Activated naive CD8-positive, alpha-beta T cell treated with anti-CD3 and anti-CD28 coated beads, Interleukin-2, amount 50 U/mL, for 24 hours (primary cell): Measurements from ENCODE around the gene HIF1A.

Experiments used
- ATAC-seq: fragments of 150-1000 bp; cut with Tn5 transposase; one replicate; pipeline ENCODE4 v1.10.0; 2021
- DNase-seq: peaks from one replicate; pipeline ENCODE4 v3.0.0; 2021
- H3K27ac Mint-ChIP-seq: one replicate; pipeline ENCODE4 v1.8.0; 2021; ENCODE audit warnings: mild to moderate bottlenecking, mixed read lengths
- H3K27me3 Mint-ChIP-seq: one replicate; pipeline ENCODE4 v1.8.0; 2021; ENCODE audit warnings: mixed read lengths
- H3K36me3 Mint-ChIP-seq: one replicate; pipeline ENCODE4 v1.8.0; 2021; ENCODE audit warnings: low read depth, mixed read lengths
- H3K4me1 Mint-ChIP-seq: one replicate; pipeline ENCODE4 v1.8.0; 2021; ENCODE audit warnings: mixed read lengths
- H3K4me3 Mint-ChIP-seq: one replicate; pipeline ENCODE4 v1.8.0; 2021; ENCODE audit warnings: mild to moderate bottlenecking, moderate library complexity, mixed read lengths
- H3K9me3 Mint-ChIP-seq: one replicate; pipeline ENCODE4 v1.8.0; 2021; ENCODE audit warnings: mixed read lengths

The HIF1A gene

DNA sequence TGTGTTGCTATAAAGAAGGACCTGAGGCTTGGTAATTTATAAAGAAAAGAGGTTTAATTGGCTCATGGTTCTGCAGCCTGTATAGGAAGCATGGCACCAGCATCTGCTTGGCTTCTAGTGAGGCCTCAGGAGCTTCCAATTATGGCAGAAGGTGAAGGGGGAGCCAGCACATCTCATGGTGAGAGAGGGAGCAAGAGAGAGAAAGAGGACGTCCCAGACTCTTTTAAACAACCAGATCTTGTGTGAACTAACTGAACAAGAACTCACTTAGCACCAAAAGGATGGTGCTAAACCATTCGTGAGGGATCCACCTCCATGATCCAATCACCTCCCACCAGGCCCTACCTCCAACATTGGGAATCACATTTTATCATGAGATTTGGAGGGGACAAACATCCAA lies 60.8 kb downstream of the HIF1A start:
- Mint-ChIP-seq H3K4me3 (no peak overlapping the region), H3K27me3 (peaks cover 4% of the 10 kb centered on the region), H3K27ac (no peak overlapping the region), H3K36me3 (peaks cover 8% of the 10 kb centered on the region), H3K9me3 (no peaks in the 10 kb centered on the region), H3K4me1 (peaks cover 21% of the 10 kb centered on the region)
- no peak for ATAC-seq
- DNase-seq, result no peak

DNA sequence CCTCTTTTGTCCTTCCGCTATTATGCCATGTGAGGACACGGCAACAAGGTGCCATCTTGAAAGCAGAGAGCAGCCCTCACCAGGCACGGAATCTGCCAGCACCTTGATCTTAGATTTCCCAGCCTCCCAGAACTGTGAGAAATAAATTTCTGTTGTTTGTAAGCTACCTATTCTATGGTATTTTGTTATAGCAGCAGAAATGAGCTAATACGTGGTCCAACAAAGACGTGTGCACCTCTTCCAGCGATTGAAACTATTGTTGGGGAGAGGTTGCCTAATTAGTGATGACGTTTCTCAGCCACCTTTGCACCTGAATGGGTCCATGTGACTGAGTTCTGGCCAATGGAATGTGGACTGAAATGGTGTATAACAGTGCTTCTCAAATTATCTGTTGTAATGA lies 64.6 kb downstream of the HIF1A start:
- H3K27ac Mint-ChIP-seq, result no peak overlapping the region
- no peak overlapping the region for H3K4me3 Mint-ChIP-seq
- no peaks in the 10 kb centered on the region for H3K9me3 Mint-ChIP-seq
- DNase-seq, result no peak
- no peak for ATAC-seq
- H3K27me3 Mint-ChIP-seq, result peaks cover 4% of the 10 kb centered on the region
- peaks cover 10% of the 10 kb centered on the region for H3K36me3 Mint-ChIP-seq
- peaks cover 36% of the 10 kb centered on the region for H3K4me1 Mint-ChIP-seq

DNA sequence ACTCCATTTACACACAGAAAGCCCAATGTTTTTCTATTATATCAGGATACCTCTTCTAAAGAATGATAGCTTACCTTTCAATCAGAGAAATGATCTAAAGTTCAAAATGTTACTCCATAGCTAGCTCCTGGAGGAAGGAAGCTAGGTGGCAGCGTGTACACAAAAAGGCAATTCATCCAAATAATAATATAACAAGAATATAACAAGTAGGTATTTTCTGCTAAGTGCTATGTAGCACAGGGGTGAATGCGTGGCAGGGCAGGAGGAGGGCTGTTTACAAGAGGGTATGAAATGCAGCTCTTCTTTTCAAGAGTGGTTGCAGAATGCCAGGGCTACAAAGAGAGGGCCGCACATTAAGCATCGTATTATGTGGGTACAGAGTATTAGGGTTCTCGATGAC lies 66.2 kb downstream of the HIF1A start:
- no peaks in the 10 kb centered on the region for H3K27me3 Mint-ChIP-seq
- peaks cover 14% of the 10 kb centered on the region for H3K36me3 Mint-ChIP-seq
- no peaks in the 10 kb centered on the region for H3K9me3 Mint-ChIP-seq
- peaks cover 47% of the 10 kb centered on the region for H3K4me1 Mint-ChIP-seq
- H3K4me3 Mint-ChIP-seq, result peak overlapping the region; percentile 98
- no peak for ATAC-seq
- peak overlapping the region; percentile 93 for H3K27ac Mint-ChIP-seq
- DNase-seq, result no peak

DNA sequence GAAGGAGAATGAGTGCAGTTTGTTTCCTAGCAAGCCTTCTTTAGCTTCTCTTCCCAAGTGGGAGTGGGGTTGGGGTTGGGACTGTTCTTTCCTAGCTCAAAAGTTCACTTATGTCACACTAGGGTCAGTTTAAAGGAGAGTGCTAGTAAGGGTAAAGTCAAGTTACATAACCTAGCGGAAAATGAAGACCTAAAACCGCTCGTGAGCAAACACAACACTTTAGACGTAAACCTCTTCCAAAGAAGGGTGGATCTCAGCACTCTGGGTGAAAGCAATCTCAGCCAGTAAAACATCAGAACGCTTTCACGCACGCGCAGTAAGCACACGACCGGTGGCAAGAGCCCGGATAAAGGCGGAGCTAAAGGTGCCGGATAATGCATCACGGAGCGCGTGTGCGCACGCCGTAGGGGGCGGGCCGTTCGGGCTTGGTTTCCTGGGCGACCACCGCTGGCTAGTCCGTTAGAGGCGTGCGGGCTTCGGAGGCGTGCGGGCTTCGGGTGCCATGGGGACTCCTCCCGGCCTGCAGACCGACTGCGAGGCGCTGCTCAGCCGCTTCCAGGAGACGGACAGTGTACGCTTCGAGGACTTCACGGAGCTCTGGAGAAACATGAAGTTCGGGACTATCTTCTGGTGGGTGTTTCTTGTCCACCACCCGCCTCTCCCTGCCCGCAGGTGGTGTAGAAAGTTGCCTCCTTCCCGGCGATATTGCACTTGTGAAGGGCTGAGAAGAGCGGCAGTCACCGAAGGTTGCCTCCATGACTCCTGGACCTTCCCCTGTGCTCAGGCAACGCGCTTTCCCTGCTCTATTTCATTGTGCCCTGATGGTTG lies 66.9 kb downstream of the HIF1A start, which contains the start of gene SNAPC1:
Gene SNAPC1 (plus strand): TSS at position 462 of the 828 bp plus-strand sequence. CDS start 41 bp downstream, at position 503.
- Mint-ChIP-seq H3K27me3 (no peaks in the 10 kb centered on the region), H3K9me3 (no peaks in the 10 kb centered on the region), H3K4me1 (peaks cover 47% of the 10 kb centered on the region), H3K36me3 (peaks cover 14% of the 10 kb centered on the region), H3K4me3 (peak within 1 kb of the TSS; percentile 98), H3K27ac (peak within 1 kb of the TSS; percentile 93)
- DNase-seq, result peak; percentile 98
- ATAC-seq, result peak; percentile 100

DNA sequence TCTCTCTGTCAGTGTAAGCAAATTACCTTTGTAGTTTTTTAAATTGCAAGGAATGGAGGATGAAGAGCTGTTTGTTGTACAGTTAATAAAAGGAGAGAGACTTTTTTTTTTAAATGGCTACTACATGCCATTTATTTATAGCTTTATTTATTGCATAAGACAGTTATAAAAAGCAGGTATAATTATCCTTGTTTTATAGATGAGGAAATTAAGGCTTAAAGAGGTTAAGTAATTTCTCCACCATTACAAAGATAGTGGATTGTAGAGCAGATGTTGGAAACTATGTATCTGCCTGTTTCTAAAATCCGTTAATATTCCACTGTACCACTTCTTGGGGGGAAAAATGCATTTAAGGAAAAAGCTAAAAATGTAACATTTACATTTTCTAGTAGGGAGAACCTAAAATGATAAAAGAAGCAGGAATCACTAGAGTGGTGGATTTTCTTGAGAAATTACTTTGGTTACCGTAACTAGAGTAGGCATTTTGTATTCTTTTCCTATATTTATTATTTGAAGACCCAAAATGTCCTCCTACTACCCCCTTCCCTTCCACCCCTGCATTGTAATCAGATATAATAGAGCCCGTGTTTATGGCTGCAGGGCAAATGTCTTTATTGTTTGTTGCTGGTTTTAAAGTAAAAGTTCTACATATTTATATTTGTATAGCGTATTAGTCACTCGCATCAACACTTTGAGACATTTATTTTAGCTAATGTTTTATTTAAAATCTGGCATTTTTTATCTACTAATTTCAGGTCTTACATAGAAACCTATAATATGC lies 69.2 kb downstream of the HIF1A start:
- no peaks in the 10 kb centered on the region for H3K9me3 Mint-ChIP-seq
- ATAC-seq (no peak), DNase-seq (no peak)
- peaks cover 47% of the 10 kb centered on the region for H3K4me1 Mint-ChIP-seq
- peak overlapping the region; percentile 98 for H3K4me3 Mint-ChIP-seq
- H3K27me3 Mint-ChIP-seq, result no peaks in the 10 kb centered on the region
- H3K36me3 Mint-ChIP-seq, result peaks cover 28% of the 10 kb centered on the region
- H3K27ac Mint-ChIP-seq, result no peak overlapping the region

- DNase-seq (no peak), ATAC-seq (no peak)
- no peak overlapping the region for H3K27ac Mint-ChIP-seq
- H3K27me3 Mint-ChIP-seq, result no peaks in the 10 kb centered on the region
- H3K9me3 Mint-ChIP-seq, result no peaks in the 10 kb centered on the region
- H3K36me3 Mint-ChIP-seq, result peaks cover 35% of the 10 kb centered on the region
- peaks cover 47% of the 10 kb centered on the region for H3K4me1 Mint-ChIP-seq
- H3K4me3 Mint-ChIP-seq, result peak overlapping the region; percentile 98
Observed at GRCh38 chr14:61765225-61765943, 70.1 kb downstream of the HIF1A start.

DNA sequence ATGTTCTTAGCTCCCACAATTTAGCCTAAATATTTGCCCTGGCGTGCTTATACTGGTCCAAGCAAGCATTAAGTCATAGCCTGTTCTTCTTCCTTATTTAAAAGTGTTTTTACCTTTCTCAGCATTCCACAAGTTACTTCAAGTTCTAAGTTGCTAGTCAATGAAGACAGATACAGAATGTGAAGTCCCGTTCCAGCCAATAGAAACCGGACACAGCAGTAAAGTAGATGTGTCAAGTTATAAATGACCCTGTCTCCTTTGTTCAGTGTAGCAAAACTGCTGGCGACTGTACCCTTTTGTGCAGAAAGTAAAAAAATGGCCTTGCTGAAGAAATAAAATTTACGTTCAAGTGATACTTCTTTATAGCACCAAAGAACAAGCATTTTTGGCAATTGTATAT lies 70.8 kb downstream of the HIF1A start:
- no peaks in the 10 kb centered on the region for H3K27me3 Mint-ChIP-seq
- peaks cover 36% of the 10 kb centered on the region for H3K36me3 Mint-ChIP-seq
- H3K4me3 Mint-ChIP-seq, result no peak overlapping the region
- no peak overlapping the region for H3K27ac Mint-ChIP-seq
- H3K4me1 Mint-ChIP-seq, result peaks cover 43% of the 10 kb centered on the region
- no peak for DNase-seq
- H3K9me3 Mint-ChIP-seq, result no peaks in the 10 kb centered on the region
- no peak for ATAC-seq

GRCh38 chr14:61768240-61768639 lies 72.9 kb downstream of the HIF1A start:
- Mint-ChIP-seq H3K4me1 (peaks cover 28% of the 10 kb centered on the region), H3K4me3 (no peak overlapping the region), H3K27me3 (no peaks in the 10 kb centered on the region), H3K36me3 (peaks cover 45% of the 10 kb centered on the region), H3K9me3 (no peaks in the 10 kb centered on the region), H3K27ac (no peak overlapping the region)
- no peak for DNase-seq
- no peak for ATAC-seq

DNA sequence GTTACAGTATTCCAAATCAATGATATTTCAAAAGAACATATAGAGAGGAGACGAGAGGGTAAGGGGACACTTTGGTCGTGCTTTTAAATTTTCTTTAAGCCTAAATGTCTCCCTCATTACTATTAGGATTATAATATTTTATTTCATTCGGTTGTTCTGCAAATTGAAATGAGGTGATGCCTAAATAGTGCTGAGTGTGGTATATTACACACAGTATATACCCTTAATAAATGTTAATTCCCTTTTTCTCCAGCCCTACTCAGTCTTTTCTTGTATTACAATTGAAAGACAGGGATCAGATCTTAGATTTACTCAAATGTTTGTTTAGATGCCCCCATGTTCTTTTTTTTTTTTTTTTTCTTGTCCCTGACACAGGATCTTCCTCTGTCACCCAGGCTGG lies 74.6 kb downstream of the HIF1A start:
- peaks cover 46% of the 10 kb centered on the region for H3K36me3 Mint-ChIP-seq
- DNase-seq (no peak), ATAC-seq (no peak)
- H3K9me3 Mint-ChIP-seq, result no peaks in the 10 kb centered on the region
- H3K27me3 Mint-ChIP-seq, result no peaks in the 10 kb centered on the region
- no peak overlapping the region for H3K4me3 Mint-ChIP-seq
- H3K27ac Mint-ChIP-seq, result no peak overlapping the region
- peaks cover 11% of the 10 kb centered on the region for H3K4me1 Mint-ChIP-seq

DNA sequence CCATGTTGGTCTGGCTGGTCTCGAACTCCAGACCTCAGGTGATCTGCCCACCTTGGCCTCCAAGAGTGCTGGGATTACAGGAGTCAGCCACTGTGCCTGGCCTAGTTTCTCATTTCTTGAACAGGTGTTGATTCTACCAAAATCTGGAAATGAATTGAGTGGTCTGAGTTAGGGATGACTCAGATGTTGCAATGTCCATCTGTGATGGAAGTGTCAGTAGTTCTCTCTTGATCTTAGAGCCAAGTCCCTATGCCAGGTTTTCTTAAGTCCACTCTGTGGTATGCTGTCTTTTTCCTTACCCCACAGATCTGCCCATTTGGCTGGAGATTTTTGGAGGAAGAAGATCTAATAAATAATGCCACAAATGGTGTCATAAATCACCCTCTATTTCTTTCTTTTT lies 79.5 kb downstream of the HIF1A start:
- H3K27ac Mint-ChIP-seq, result no peak overlapping the region
- no peaks in the 10 kb centered on the region for H3K9me3 Mint-ChIP-seq
- no peak overlapping the region for H3K4me3 Mint-ChIP-seq
- no peaks in the 10 kb centered on the region for H3K27me3 Mint-ChIP-seq
- peaks cover 10% of the 10 kb centered on the region for H3K4me1 Mint-ChIP-seq
- H3K36me3 Mint-ChIP-seq, result peaks cover 55% of the 10 kb centered on the region
- ATAC-seq (no peak), DNase-seq (no peak)

DNA sequence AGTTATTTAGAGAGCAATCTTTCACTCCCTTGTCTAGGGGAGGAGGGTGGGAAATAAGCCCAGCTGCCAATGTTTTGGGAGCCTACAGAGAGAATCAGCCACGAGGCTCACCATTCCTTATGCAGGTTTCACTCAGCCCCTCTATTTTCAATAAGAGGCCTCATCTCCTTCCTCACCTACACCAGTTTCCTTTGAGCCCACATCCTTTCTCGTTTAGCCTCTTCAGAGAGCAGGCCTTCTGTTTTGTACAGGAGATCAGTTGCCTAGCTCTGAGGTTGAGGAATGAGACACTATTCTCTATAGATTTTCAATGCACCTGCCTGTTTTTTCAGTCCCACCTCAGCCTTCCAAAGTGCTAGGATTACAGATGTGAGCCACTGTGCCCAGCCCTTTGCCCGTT lies 84.8 kb downstream of the HIF1A start:
- H3K27me3 Mint-ChIP-seq, result no peaks in the 10 kb centered on the region
- ATAC-seq, result peak; percentile 91
- no peaks in the 10 kb centered on the region for H3K9me3 Mint-ChIP-seq
- no peak for DNase-seq
- peak overlapping the region; percentile 83 for H3K27ac Mint-ChIP-seq
- peaks cover 20% of the 10 kb centered on the region for H3K4me1 Mint-ChIP-seq
- peak overlapping the region; percentile 24 for H3K4me3 Mint-ChIP-seq
- peaks cover 63% of the 10 kb centered on the region for H3K36me3 Mint-ChIP-seq

GRCh38 chr14:61797309-61797708 lies 102.0 kb downstream of the HIF1A start:
- DNase-seq (no peak), ATAC-seq (no peak)
- Mint-ChIP-seq H3K9me3 (no peaks in the 10 kb centered on the region), H3K27me3 (no peaks in the 10 kb centered on the region), H3K27ac (no peak overlapping the region), H3K4me3 (no peak overlapping the region), H3K4me1 (peaks cover 2% of the 10 kb centered on the region), H3K36me3 (peaks cover 18% of the 10 kb centered on the region)
